HEK293T (cell line): ENCODE results near the gene CASP8AP2.
"Not testable (repeated sequence)": the region's sequence is repeated elsewhere in the genome, so short reads cannot be mapped to it uniquely, and the experiment has no call there.

ENCODE experiments used
- CTCF ChIA-PET: fragments of 350-600 bp; formaldehyde crosslinking; extraction: SDS; loops from one replicate; lab custom pipeline; 2021; ENCODE audit warnings: antibody characterized with exemption, inconsistent platforms; lab: Yijun Ruan, JAX
- POLR2A ChIA-PET: fragments of 350-600 bp; formaldehyde crosslinking; extraction: SDS; loops from one replicate; lab custom pipeline; 2020; ENCODE audit warnings: antibody characterized with exemption, inconsistent platforms; lab: Yijun Ruan, JAX
- DNase-seq: peaks from one replicate; pipeline ENCODE4 v3.0.0; 2012; ENCODE audit warnings: mixed read lengths; ENCODE audit errors: extremely low spot score
- ARNT ChIP-seq: fragments of 450-650 bp; IDR thresholded peaks from 2 replicates; pipeline ENCODE4 v1.6.1; 2017; ENCODE audit warnings: mild to moderate bottlenecking
- BHLHE40 ChIP-seq: fragments of 450-650 bp; IDR thresholded peaks from 2 replicates; pipeline ENCODE4 v1.6.1; 2016; ENCODE audit warnings: mild to moderate bottlenecking, moderate library complexity, borderline replicate concordance
- CTBP1 ChIP-seq: fragments of 450-650 bp; IDR thresholded peaks from 2 replicates; pipeline ENCODE4 v1.6.1; 2016; ENCODE audit warnings: borderline replicate concordance
- ELF4 ChIP-seq: fragments of 450-650 bp; IDR thresholded peaks from 2 replicates; pipeline ENCODE4 v1.6.1; 2017; ENCODE audit warnings: antibody characterized with exemption
- FOXA1 ChIP-seq: fragments of 450-650 bp; IDR thresholded peaks from 2 replicates; pipeline ENCODE4 v1.6.1; 2016; ENCODE audit warnings: mild to moderate bottlenecking
- FOXK2 ChIP-seq: fragments of 450-650 bp; IDR thresholded peaks from 2 replicates; pipeline ENCODE4 v1.6.1; 2016; ENCODE audit warnings: mild to moderate bottlenecking
- FOXM1 ChIP-seq: fragments of 450-650 bp; IDR thresholded peaks from 2 replicates; pipeline ENCODE4 v1.6.1; 2017; ENCODE audit warnings: mild to moderate bottlenecking, borderline replicate concordance
- HDGF ChIP-seq: fragments of 450-650 bp; IDR thresholded peaks from 2 replicates; pipeline ENCODE4 v1.6.1; 2017; ENCODE audit warnings: antibody characterized with exemption, borderline replicate concordance
- L3MBTL2 ChIP-seq: fragments of 450-650 bp; conservative IDR thresholded peaks from 2 replicates; pipeline ENCODE4 v1.6.1; 2016; ENCODE audit warnings: mild to moderate bottlenecking
- LEF1 ChIP-seq: fragments of 450-650 bp; IDR thresholded peaks from 2 replicates; pipeline ENCODE4 v1.6.1; 2017; ENCODE audit warnings: mild to moderate bottlenecking, borderline replicate concordance
- NFRKB ChIP-seq: fragments of 450-650 bp; IDR thresholded peaks from 2 replicates; pipeline ENCODE4 v1.6.1; 2016; ENCODE audit warnings: mild to moderate bottlenecking, moderate library complexity
- SP1 ChIP-seq: fragments of 450-650 bp; IDR thresholded peaks from 2 replicates; pipeline ENCODE4 v1.6.1; 2017
- SUZ12 ChIP-seq: fragments of 450-650 bp; IDR thresholded peaks from 2 replicates; pipeline ENCODE4 v1.6.1; 2016; ENCODE audit warnings: mild to moderate bottlenecking
- TARDBP ChIP-seq: fragments of 450-650 bp; IDR thresholded peaks from 2 replicates; pipeline ENCODE4 v1.6.1; 2016
- ZNF384 ChIP-seq: fragments of 450-650 bp; IDR thresholded peaks from 2 replicates; pipeline ENCODE4 v1.6.1; 2016
- TF ChIP-seq, protein P1 (sequence below): fragments of 450-650 bp; IDR thresholded peaks from 2 replicates; pipeline ENCODE4 v1.6.1; 2016

CASP8AP2 gene

GRCh38 chr6:89797317-89797716 lies 32.4 kb upstream of the CASP8AP2 start:
- CTCF ChIA-PET, result no interaction called here
- POLR2A ChIA-PET, result no interaction called here
- TF ChIP-seq FOXM1, result no peak
- no peak for TF ChIP-seq FOXK2
- no peak for TF ChIP-seq ELF4
- TF ChIP-seq NFRKB, result no peak
- TF ChIP-seq BHLHE40, result no peak
- TF ChIP-seq, protein P1, sequence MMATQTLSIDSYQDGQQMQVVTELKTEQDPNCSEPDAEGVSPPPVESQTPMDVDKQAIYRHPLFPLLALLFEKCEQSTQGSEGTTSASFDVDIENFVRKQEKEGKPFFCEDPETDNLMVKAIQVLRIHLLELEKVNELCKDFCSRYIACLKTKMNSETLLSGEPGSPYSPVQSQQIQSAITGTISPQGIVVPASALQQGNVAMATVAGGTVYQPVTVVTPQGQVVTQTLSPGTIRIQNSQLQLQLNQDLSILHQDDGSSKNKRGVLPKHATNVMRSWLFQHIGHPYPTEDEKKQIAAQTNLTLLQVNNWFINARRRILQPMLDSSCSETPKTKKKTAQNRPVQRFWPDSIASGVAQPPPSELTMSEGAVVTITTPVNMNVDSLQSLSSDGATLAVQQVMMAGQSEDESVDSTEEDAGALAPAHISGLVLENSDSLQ, result no peak
- no peak for TF ChIP-seq L3MBTL2
- TF ChIP-seq SUZ12, result no peak
- TF ChIP-seq LEF1, result no peak
- no peak for TF ChIP-seq HDGF
- TF ChIP-seq SP1, result no peak
- no peak for TF ChIP-seq TARDBP
- no peak for TF ChIP-seq CTBP1
- DNase-seq, result no peak

- DNase-seq, result no peak
- ChIA-PET POLR2A (interaction anchor here (1.6 kb wide), 1 partner anchor 30 kb away, joined by 3 read pairs; the partner anchor contains the start of gene CASP8AP2), CTCF (no interaction called here)
Observed at GRCh38 chr6:89799096-89799495, 30.6 kb upstream of the CASP8AP2 start.

GRCh38 chr6:89799756-89800155 lies 29.9 kb upstream of the CASP8AP2 start:
- TF ChIP-seq, protein P1, result no peak
- POLR2A ChIA-PET, result interaction anchor here (1.6 kb wide), 1 partner anchor 30 kb away, joined by 3 read pairs; the partner anchor contains the start of gene CASP8AP2
- CTCF ChIA-PET, result no interaction called here
- DNase-seq, result no peak

More at GRCh38 chr6:89799096-89799495, 30.6 kb upstream of the CASP8AP2 start:
- no peak for TF ChIP-seq ZNF384
- TF ChIP-seq SP1, result no peak
- TF ChIP-seq ARNT, result no peak
- no peak for TF ChIP-seq FOXK2
- no peak for TF ChIP-seq LEF1
- no peak for TF ChIP-seq L3MBTL2
- no peak for TF ChIP-seq CTBP1
- TF ChIP-seq FOXA1, result no peak
- no peak for TF ChIP-seq NFRKB
- no peak for TF ChIP-seq ELF4
- TF ChIP-seq HDGF, result no peak
- TF ChIP-seq, protein P1, result no peak
- no peak for TF ChIP-seq BHLHE40
- TF ChIP-seq TARDBP, result no peak
- TF ChIP-seq FOXM1, result no peak
- TF ChIP-seq SUZ12, result no peak

GRCh38 chr6:89803271-89803670 lies 26.4 kb upstream of the CASP8AP2 start:
- no peak for TF ChIP-seq SP1
- TF ChIP-seq BHLHE40, result no peak
- TF ChIP-seq CTBP1, result no peak
- TF ChIP-seq NFRKB, result no peak
- no peak for TF ChIP-seq ELF4
- TF ChIP-seq L3MBTL2, result no peak
- no peak for TF ChIP-seq TARDBP
- no peak for TF ChIP-seq ZNF384
- TF ChIP-seq SUZ12, result no peak
- no peak for TF ChIP-seq FOXM1
- no peak for DNase-seq
- POLR2A ChIA-PET, result no interaction called here
- CTCF ChIA-PET, result no interaction called here

- CTCF ChIA-PET, result interaction anchor here (1.3 kb wide), 1 partner anchor 13 kb away, joined by 3 read pairs; no protein-coding TSS in a partner anchor
- DNase-seq, result no peak
- POLR2A ChIA-PET, result interaction anchor here (1.8 to 2.8 kb wide), 2 partner anchors 14 to 23 kb away, joined by 9 to 15 read pairs; partner anchors contain the start of genes CASP8AP2 and MDN1
- TF ChIP-seq L3MBTL2, result no peak
- TF ChIP-seq LEF1, result no peak
- TF ChIP-seq, protein P1, result no peak
- no peak for TF ChIP-seq CTBP1
- TF ChIP-seq BHLHE40, result no peak
- no peak for TF ChIP-seq FOXK2
- no peak for TF ChIP-seq ZNF384
- no peak for TF ChIP-seq FOXA1
- no peak for TF ChIP-seq NFRKB
- TF ChIP-seq ARNT, result no peak
- no peak for TF ChIP-seq HDGF
- TF ChIP-seq FOXM1, result no peak
- no peak for TF ChIP-seq SP1
- no peak for TF ChIP-seq ELF4
- TF ChIP-seq SUZ12, result no peak
- TF ChIP-seq TARDBP, result no peak
Observed at GRCh38 chr6:89805814-89806371, 23.8 kb upstream of the CASP8AP2 start.

- CTCF ChIA-PET, result no interaction called here
- TF ChIP-seq L3MBTL2 (no peak), SP1 (no peak), FOXM1 (no peak), BHLHE40 (no peak), ARNT (no peak), NFRKB (no peak), ZNF384 (no peak), SUZ12 (no peak), CTBP1 (no peak), FOXA1 (no peak), LEF1 (no peak), TARDBP (no peak)
- TF ChIP-seq, protein P1, result no peak
- no peak for DNase-seq
- POLR2A ChIA-PET, result interaction anchor here (3.7 kb wide), 1 partner anchor 12 kb away, joined by 15 read pairs; the partner anchor contains the start of gene MDN1
Observed at GRCh38 chr6:89807581-89807980, 22.1 kb upstream of the CASP8AP2 start.

GRCh38 chr6:89813422-89813821 lies 16.3 kb upstream of the CASP8AP2 start:
- CTCF ChIA-PET, result interaction anchor here (0.6 to 1.1 kb wide), 2 partner anchors 20 to 26 kb away, joined by 3 read pairs; no protein-coding TSS in a partner anchor
- POLR2A ChIA-PET, result interaction anchor here (2.4 kb wide), 1 partner anchor 16 kb away, joined by 10 read pairs; the partner anchor contains the start of gene CASP8AP2

More at GRCh38 chr6:89813422-89813821, 16.3 kb upstream of the CASP8AP2 start:
- DNase-seq, result not testable (repeated sequence)
